HepG2 (cell line): ENCODE results near the gene BLVRA. TPM values are rescaled to one million over a fixed set of nuclear protein-coding genes. Genes with fewer than 3 reads are reported as not detected.

ENCODE experiments used
- BCLAF1 ChIP-seq: fragments of 450-650 bp; IDR thresholded peaks from 2 replicates; pipeline ENCODE4 v1.6.1; 2017; ENCODE audit warnings: mild to moderate bottlenecking
- EED ChIP-seq: sonication (generic); formaldehyde crosslinking; IDR thresholded peaks from 2 replicates; pipeline ENCODE4 v1.5.0; 2020; ENCODE audit warnings: mild to moderate bottlenecking, missing genetic modification reagents
- KLF15 ChIP-seq: sonication (generic); formaldehyde crosslinking; IDR thresholded peaks from 2 replicates; pipeline ENCODE4 v1.8.1; 2023; ENCODE audit warnings: borderline replicate concordance, mild to moderate bottlenecking, inconsistent platforms, missing genetic modification reagents, mixed read lengths
- RARA ChIP-seq: IDR thresholded peaks from 2 replicates; pipeline ENCODE4 v1.6.1; 2016; ENCODE audit warnings: missing genetic modification reagents, missing compliant biosample characterization
- RORA ChIP-seq: sonication (generic); formaldehyde crosslinking; IDR thresholded peaks from 2 replicates; pipeline ENCODE4 v1.5.0; 2020; ENCODE audit warnings: mild to moderate bottlenecking, missing genetic modification reagents, moderate library complexity
- SATB2 ChIP-seq: sonication (generic); formaldehyde crosslinking; IDR thresholded peaks from 2 replicates; pipeline ENCODE4 v1.5.0; 2020; ENCODE audit warnings: missing genetic modification reagents
- SNAI1 ChIP-seq: sonication (generic); formaldehyde crosslinking; IDR thresholded peaks from 2 replicates; pipeline ENCODE4 v1.5.0; 2020; ENCODE audit warnings: mild to moderate bottlenecking, missing genetic modification reagents, borderline replicate concordance
- TFDP1 ChIP-seq: IDR thresholded peaks from 2 replicates; pipeline ENCODE4 v1.6.1; 2016; ENCODE audit warnings: missing compliant biosample characterization, missing genetic modification reagents, borderline replicate concordance
- ZNF142 ChIP-seq: sonication (generic); formaldehyde crosslinking; IDR thresholded peaks from 2 replicates; pipeline ENCODE4 v1.4.0; 2020; ENCODE audit warnings: missing genetic modification reagents
- ZNF225 ChIP-seq: sonication (generic); formaldehyde crosslinking; IDR thresholded peaks from 2 replicates; pipeline ENCODE4 v1.4.0; 2020; ENCODE audit warnings: mild to moderate bottlenecking, missing genetic modification reagents
- ZNF597 ChIP-seq: sonication (generic); formaldehyde crosslinking; IDR thresholded peaks from 2 replicates; pipeline ENCODE4 v1.5.0; 2020; ENCODE audit warnings: missing genetic modification reagents
- ZNF704 ChIP-seq: sonication (generic); formaldehyde crosslinking; IDR thresholded peaks from 2 replicates; pipeline ENCODE4 v1.8.1; 2023; ENCODE audit warnings: mild to moderate bottlenecking, inconsistent platforms, moderate library complexity, missing genetic modification reagents, borderline replicate concordance
- polyA plus RNA-seq, 8 experiments: library from polyadenylated mRNA; depleted of rRNA in 3 of 8; stranded (reverse) in 7 of 8; unstranded in 1 of 8; fragments of >200 nt; fragmentation: Illumina TruSeq in 4 of 8; extraction: Trizol in 4 of 8; gene quantifications; 2 replicates each; pipeline versions ENCODE4 v1.2.1 to v1.2.3, GENCODE V29; 2011 to 2016; ENCODE audit warnings: low read depth in 4 of 8, missing spikeins in 1 of 8, mixed read lengths in 1 of 8; ENCODE audit not compliant: insufficient read depth in 1 of 8
- total RNA-seq, 5 experiments: library from RNA; depleted of rRNA; stranded (reverse); fragments of >200 nt; fragmentation: Illumina TruSeq; extraction: Trizol; gene quantifications; 2 replicates each; pipeline ENCODE4 v1.2.3, GENCODE V29; 2016; ENCODE audit warnings: low read depth in 1 of 5

Gene BLVRA
- total and polyA plus RNA-seq, 2 of the 13 experiments (the other 11 are each of a cell fraction or from before 2014, with no cell fraction given), result 39.2 to 64.2 TPM

- TF ChIP-seq ZNF142 (CRISPR knock-in tag), result peak; percentile 64
- TF ChIP-seq ZNF225, result no peak
- peak; percentile 59; the same call in 1 of the 2 replicates for TF ChIP-seq SATB2
- TF ChIP-seq BCLAF1, result no peak
- TF ChIP-seq SNAI1, result peak; percentile 81; the same call in 1 of the 2 replicates
- TF ChIP-seq TFDP1 (CRISPR knock-in tag), result peak; percentile 85; the same call in 1 of the 2 replicates
- TF ChIP-seq ZNF597 (CRISPR knock-in tag), result no peak
- TF ChIP-seq RARA (CRISPR knock-in tag), result 0 out of 2 replicates have a peak, but pooled peaks have one; percentile 19
- 0 out of 2 replicates have a peak, but pooled peaks have one; percentile 48 for TF ChIP-seq RORA (CRISPR knock-in tag)
- peak; percentile 68; the same call in 1 of the 2 replicates for TF ChIP-seq EED (CRISPR knock-in tag)
- peak; percentile 50; the same call in 1 of the 2 replicates for TF ChIP-seq ZNF704
- TF ChIP-seq KLF15, result no peak
Observed at GRCh38 chr7:43729214-43729923, 29.1 kb upstream of the BLVRA start, which contains the start of gene COA1 (continued).
